Transverse colon (tissue), 4 donors: Measurements from ENCODE around the gene ROR1. TPM values are rescaled to one million over a fixed set of nuclear protein-coding genes. Genes with fewer than 3 reads are reported as not detected.

Experiments
- DNase-seq: peaks from one replicate; pipeline ENCODE4 v3.0.0-alpha.2; 2019
- H3K27ac ChIP-seq, 4 donors: fragments of 200-600 bp; sonication (generic); 2 replicates each; pipeline ENCODE4 v1.5.1; 2016 to 2018; ENCODE audit warnings: inconsistent platforms in 4 of 4
- H3K27me3 ChIP-seq: fragments of 200-600 bp; sonication (generic); 2 replicates; pipeline ENCODE4 v1.5.1; 2017; ENCODE audit warnings: inconsistent platforms
- H3K36me3 ChIP-seq, 4 donors: fragments of 200-600 bp; sonication (generic); 2 replicates each; pipeline ENCODE4 v1.5.1; 2017 to 2019; ENCODE audit warnings: inconsistent platforms in 4 of 4
- H3K4me1 ChIP-seq, 4 donors: fragments of 200-600 bp; sonication (generic); 2 replicates each; pipeline ENCODE4 v1.5.1; 2017 to 2020; ENCODE audit warnings: inconsistent platforms in 4 of 4
- H3K4me3 ChIP-seq, 4 donors: fragments of 200-600 bp; sonication (generic); 1 replicate in 1 of 4; 2 replicates in 3 of 4; pipeline versions ENCODE4 v1.5.1 to v1.6.1; 2017 to 2019; ENCODE audit warnings: inconsistent platforms in 4 of 4
- H3K9me3 ChIP-seq, 2 donors: fragments of 200-600 bp; sonication (generic); 2 replicates each; pipeline ENCODE4 v1.5.1; 2017 to 2019; ENCODE audit warnings: inconsistent platforms in 2 of 2
- CTCF ChIP-seq, 5 experiments: fragments of 200-600 bp in 3 of 5; fragments of 450-650 bp in 2 of 5; sonication (generic) in 3 of 5; IDR thresholded peaks; 1 replicate in 2 of 5; 2 replicates in 3 of 5; pipeline ENCODE4 v1.5.1; 2016 to 2017; ENCODE audit warnings: antibody characterized with exemption in 5 of 5, inconsistent platforms in 3 of 5, mild to moderate bottlenecking in 2 of 5, moderate library complexity in 1 of 5
- EP300 ChIP-seq: sonication (generic); formaldehyde crosslinking; IDR thresholded peaks from one replicate; pipeline ENCODE4 v1.6.1; 2017; ENCODE audit warnings: antibody characterized with exemption, low read depth
- POLR2A ChIP-seq: fragments of 450-650 bp; IDR thresholded peaks from one replicate; pipeline ENCODE4 v1.6.1; 2016; ENCODE audit warnings: antibody characterized with exemption, mild to moderate bottlenecking, moderate library complexity
- POLR2AphosphoS5 ChIP-seq, 3 donors: sonication (generic); formaldehyde crosslinking; IDR thresholded peaks; one replicate each; pipeline ENCODE4 v1.6.1; 2016; ENCODE audit warnings: antibody characterized with exemption in 3 of 3
- WGBS, 2 donors: methylation state at CpG; one replicate each; pipeline ENCODE4 v1.1.5; 2018; ENCODE audit warnings: low coverage in 1 of 2; 5-methylcytosine and 5-hydroxymethylcytosine counted together
- in situ Hi-C, 4 donors: fragments of 200-750 bp; cut with MboI; loops; one replicate each; pipeline versions ENCODE4 v1.15.0 to v1.15.1; 2017; ENCODE audit warnings: low sequenced_read_pairs in 3 of 4, low pct_ligation_motif_present in 1 of 4, low pct_unique_long_range_greater_than_20kb in 1 of 4
- intact Hi-C: fragments of 100-400 bp; cut with DNase I; formaldehyde crosslinking; loops from one replicate; pipeline ENCODE4 v1.15.1; 2023; ENCODE audit warnings: low total_unique reads
- total RNA-seq, 4 donors: library from RNA; depleted of rRNA; stranded (reverse); fragments of >200 nt; gene quantifications; one replicate each; pipeline ENCODE4 v1.1.0, GENCODE V29; 2016

The ROR1 gene
- total RNA-seq, 4 donors from 2014 or later = 3.0 to 6.7 (median 4.6) TPM

GRCh38 chr1:63984930-63985290 lies 211.1 kb downstream of the ROR1 start:
- Histone ChIP-seq H3K27me3 (no peaks in the 10 kb centered on the region), H3K27ac (no peak overlapping the region), H3K36me3 (no peaks in the 10 kb centered on the region), H3K4me1 (peaks cover 0 to 5% (median 2%) of the 10 kb centered on the region in 4 donors), H3K9me3 (no peaks in the 10 kb centered on the region), H3K4me3 (no peak overlapping the region)
- intact Hi-C loops (no loop called here), in situ Hi-C loops (no loop called here)
- WGBS, 2 donors = 86 to 88% methylated on average over 5 of the region's 5 CpGs
- no peak for DNase-seq
- TF ChIP-seq POLR2AphosphoS5 (IDR thresholded peaks at IDR 0.05) = no peak
- no peak for TF ChIP-seq POLR2A
- no peak for TF ChIP-seq EP300
- TF ChIP-seq CTCF (IDR thresholded peaks at IDR 0.05) = no peak

DNA sequence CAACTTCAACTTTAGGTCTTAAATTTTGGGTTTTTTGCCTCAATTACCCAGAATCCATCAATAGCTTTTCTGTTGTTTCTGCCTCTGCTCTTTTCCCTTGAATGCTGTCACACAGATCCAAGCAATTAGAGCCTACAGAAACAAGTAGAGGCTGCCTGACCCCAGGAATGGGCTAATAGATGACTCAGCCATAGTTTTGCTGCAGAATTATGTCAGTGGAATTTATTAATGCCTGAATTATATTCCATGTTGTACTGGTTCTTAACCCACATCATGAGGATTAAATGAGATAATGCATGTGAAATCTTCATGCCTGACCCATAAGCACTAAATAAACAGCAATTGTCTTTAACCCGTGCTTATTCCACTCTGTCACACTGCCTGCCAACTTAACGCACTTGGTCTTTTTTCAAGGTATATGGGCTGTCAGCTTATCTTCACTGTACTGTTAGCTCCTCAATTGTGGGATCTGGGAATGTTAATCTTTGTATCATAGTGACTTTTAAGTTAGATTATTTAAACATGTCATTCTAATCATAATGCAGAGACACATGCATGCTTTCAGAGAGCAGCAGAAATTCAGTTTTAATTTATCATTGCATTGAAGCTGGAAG lies 213.3 kb downstream of the ROR1 start:
- H3K9me3 ChIP-seq = no peaks in the 10 kb centered on the region
- H3K4me1 ChIP-seq = peaks cover 0 to 5% (median 2%) of the 10 kb centered on the region in 4 donors
- WGBS, 2 donors = 58 to 70% methylated on average over 2 of the region's 2 CpGs
- TF ChIP-seq POLR2A (no peak), POLR2AphosphoS5 (IDR thresholded peaks at IDR 0.05) (no peak), CTCF (IDR thresholded peaks at IDR 0.05) (no peak), EP300 (no peak)
- in situ Hi-C loops = no loop called here
- no peaks in the 10 kb centered on the region for H3K27me3 ChIP-seq
- DNase-seq = no peak
- no peaks in the 10 kb centered on the region for H3K36me3 ChIP-seq
- H3K27ac ChIP-seq = no peak overlapping the region
- H3K4me3 ChIP-seq = no peak overlapping the region
- intact Hi-C loops = no loop called here

DNA sequence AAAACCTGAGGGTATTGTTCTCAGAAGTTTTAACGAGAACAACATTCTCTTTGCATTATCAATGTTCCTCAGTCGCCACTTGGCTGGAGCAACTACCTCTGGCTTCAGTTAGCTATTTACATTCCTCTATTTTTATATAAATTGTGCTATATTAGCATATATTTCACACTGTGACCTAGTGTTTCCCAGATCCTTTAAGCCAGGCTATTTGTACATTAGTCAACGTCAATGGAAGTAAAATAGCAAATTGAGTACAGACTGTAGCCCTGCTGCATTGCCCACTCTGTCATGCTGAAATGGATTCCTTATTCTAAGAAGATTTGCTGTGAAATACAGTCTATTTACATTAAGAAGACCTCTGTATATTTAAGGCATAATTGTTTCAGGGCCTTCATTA lies 213.8 kb downstream of the ROR1 start:
- Histone ChIP-seq H3K4me3 (no peak overlapping the region), H3K9me3 (no peaks in the 10 kb centered on the region), H3K36me3 (no peaks in the 10 kb centered on the region), H3K4me1 (peaks cover 0 to 5% (median 2%) of the 10 kb centered on the region in 4 donors), H3K27me3 (no peaks in the 10 kb centered on the region), H3K27ac (no peak overlapping the region)
- intact Hi-C loops = no loop called here
- 44 to 62% methylated on average over 3 of the region's 3 CpGs for WGBS, 2 donors
- in situ Hi-C loops = no loop called here
- DNase-seq = no peak
- TF ChIP-seq POLR2A = no peak
- TF ChIP-seq EP300 = no peak
- no peak for TF ChIP-seq POLR2AphosphoS5 (IDR thresholded peaks at IDR 0.05)
- no peak for TF ChIP-seq CTCF (IDR thresholded peaks at IDR 0.05)

DNA sequence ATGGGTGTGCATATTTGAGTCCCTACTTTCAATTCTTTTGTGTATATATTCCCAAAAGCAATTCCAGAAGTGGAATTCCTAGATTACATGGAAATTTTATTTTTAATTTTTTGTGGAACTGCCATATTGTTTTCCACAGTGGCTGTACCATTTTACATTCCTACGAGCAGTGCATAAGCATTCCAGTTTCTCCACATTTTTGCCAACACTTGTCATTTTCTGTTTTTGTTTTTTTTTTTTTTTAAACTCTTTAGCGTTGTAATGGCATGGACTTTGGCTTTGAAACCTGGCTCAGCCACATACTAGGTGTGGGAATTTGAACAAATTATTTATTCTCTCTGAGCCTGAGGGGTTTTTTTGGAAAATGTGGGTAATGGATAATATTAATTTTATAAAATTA lies 215.1 kb downstream of the ROR1 start:
- Histone ChIP-seq H3K36me3 (no peaks in the 10 kb centered on the region), H3K4me3 (no peak overlapping the region), H3K9me3 (no peaks in the 10 kb centered on the region), H3K27ac (no peak overlapping the region), H3K27me3 (no peaks in the 10 kb centered on the region), H3K4me1 (peaks cover 0 to 5% (median 2%) of the 10 kb centered on the region in 4 donors)
- TF ChIP-seq EP300 (no peak), CTCF (IDR thresholded peaks at IDR 0.05) (no peak), POLR2AphosphoS5 (IDR thresholded peaks at IDR 0.05) (no peak), POLR2A (no peak)
- intact Hi-C loops (no loop called here), in situ Hi-C loops (no loop called here)
- 80 to 88% methylated on average over 2 of the region's 2 CpGs for WGBS, 2 donors
- no peak for DNase-seq
